Thoracic aorta (tissue), 2 donors: Measurements from ENCODE around the gene SYTL1. TPM values are rescaled to one million over a fixed set of nuclear protein-coding genes. Genes with fewer than 3 reads are reported as not detected.

Experiments used
- ATAC-seq: fragments of 150-250 bp; one replicate; pipeline ENCODE4 v1.8.0; 2017; ENCODE audit warnings: low read depth; ENCODE audit not compliant: insufficient number of reproducible peaks, low FRiP score
- DNase-seq: peaks from one replicate; pipeline ENCODE4 v3.0.0-alpha.2; 2020; ENCODE audit warnings: low spot score
- H3K27ac ChIP-seq, 2 donors: fragments of 200-600 bp; sonication (generic); 1 replicate in 1 of 2; 2 replicates in 1 of 2; pipeline ENCODE4 v1.5.1; 2016; ENCODE audit warnings: mild to moderate bottlenecking in 2 of 2, moderate library complexity in 2 of 2
- H3K27me3 ChIP-seq: fragments of 200-600 bp; sonication (generic); replicated peaks from 2 replicates; pipeline ENCODE4 v1.6.0; 2016; ENCODE audit warnings: mild to moderate bottlenecking; ENCODE audit not compliant: insufficient read depth
- H3K36me3 ChIP-seq: fragments of 200-600 bp; sonication (generic); one replicate; pipeline ENCODE4 v1.5.1; 2016
- H3K4me1 ChIP-seq, 2 donors: fragments of 200-600 bp; sonication (generic); 1 replicate in 1 of 2; 2 replicates in 1 of 2; pipeline versions ENCODE4 v1.5.1 to v1.6.0; 2016; ENCODE audit warnings: low read depth in 2 of 2, mild to moderate bottlenecking in 1 of 2; ENCODE audit not compliant: control insufficient read depth in 1 of 2
- H3K4me3 ChIP-seq: fragments of 200-600 bp; sonication (generic); 2 replicates; pipeline ENCODE4 v1.5.1; 2016; ENCODE audit warnings: mild to moderate bottlenecking
- H3K9me3 ChIP-seq: fragments of 200-600 bp; sonication (generic); 2 replicates; pipeline ENCODE4 v1.5.1; 2016
- total RNA-seq, 2 donors: library from RNA; depleted of rRNA; stranded (reverse); fragments of >200 nt; gene quantifications; one replicate each; pipeline versions ENCODE4 v1.1.0 to v1.2.3, GENCODE V29; 2016
- TF ChIP-seq, protein P1 (sequence below): fragments of 200-600 bp; sonication (generic); IDR thresholded peaks from one replicate; pipeline ENCODE4 v1.5.1; 2019; ENCODE audit warnings: antibody characterized with exemption

SYTL1 gene
- total RNA-seq, 2 donors from 2014 or later: 4.1 to 5.5 TPM

GRCh38 chr1:27342778-27343638 is 1.2 kb downstream of the SYTL1 start:
- Histone ChIP-seq H3K9me3 (no peaks in the 10 kb centered on the region), H3K36me3 (peaks cover 4% of the 10 kb centered on the region), H3K4me3 (peak overlapping the region; percentile 26), H3K27me3 (no peaks in the 10 kb centered on the region), H3K4me1 (no peaks in the 10 kb centered on the region), H3K27ac (no peak overlapping the region)
- TF ChIP-seq, protein P1, sequence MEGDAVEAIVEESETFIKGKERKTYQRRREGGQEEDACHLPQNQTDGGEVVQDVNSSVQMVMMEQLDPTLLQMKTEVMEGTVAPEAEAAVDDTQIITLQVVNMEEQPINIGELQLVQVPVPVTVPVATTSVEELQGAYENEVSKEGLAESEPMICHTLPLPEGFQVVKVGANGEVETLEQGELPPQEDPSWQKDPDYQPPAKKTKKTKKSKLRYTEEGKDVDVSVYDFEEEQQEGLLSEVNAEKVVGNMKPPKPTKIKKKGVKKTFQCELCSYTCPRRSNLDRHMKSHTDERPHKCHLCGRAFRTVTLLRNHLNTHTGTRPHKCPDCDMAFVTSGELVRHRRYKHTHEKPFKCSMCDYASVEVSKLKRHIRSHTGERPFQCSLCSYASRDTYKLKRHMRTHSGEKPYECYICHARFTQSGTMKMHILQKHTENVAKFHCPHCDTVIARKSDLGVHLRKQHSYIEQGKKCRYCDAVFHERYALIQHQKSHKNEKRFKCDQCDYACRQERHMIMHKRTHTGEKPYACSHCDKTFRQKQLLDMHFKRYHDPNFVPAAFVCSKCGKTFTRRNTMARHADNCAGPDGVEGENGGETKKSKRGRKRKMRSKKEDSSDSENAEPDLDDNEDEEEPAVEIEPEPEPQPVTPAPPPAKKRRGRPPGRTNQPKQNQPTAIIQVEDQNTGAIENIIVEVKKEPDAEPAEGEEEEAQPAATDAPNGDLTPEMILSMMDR: no peak
- ATAC-seq: no peak
- no peak for DNase-seq

DNA sequence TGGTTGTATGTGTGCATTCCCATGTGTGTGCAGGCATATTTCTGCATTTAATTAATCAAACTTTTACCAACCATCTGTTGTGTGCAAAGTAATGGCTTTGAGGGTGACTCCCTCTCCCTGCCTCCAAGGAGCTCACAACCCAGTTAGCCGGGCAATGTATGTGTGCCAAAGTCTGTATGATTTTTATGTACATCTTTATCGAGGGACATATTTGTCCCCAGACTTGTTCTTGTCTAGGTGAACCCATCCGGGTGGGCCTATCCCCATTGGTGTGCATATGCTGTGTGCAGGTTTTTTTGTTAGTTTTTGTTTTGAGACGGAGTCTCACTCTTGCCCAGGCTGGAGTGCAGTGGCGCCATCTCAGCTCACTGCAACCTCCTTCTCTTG is 1.8 kb downstream of the SYTL1 start:
- H3K27ac ChIP-seq: no peak overlapping the region
- DNase-seq (no peak), ATAC-seq (no peak)
- H3K9me3 ChIP-seq: no peaks in the 10 kb centered on the region
- H3K27me3 ChIP-seq: no peaks in the 10 kb centered on the region
- TF ChIP-seq, protein P1: no peak
- no peaks in the 10 kb centered on the region for H3K4me1 ChIP-seq
- H3K4me3 ChIP-seq: no peak overlapping the region
- H3K36me3 ChIP-seq: no peaks in the 10 kb centered on the region

DNA sequence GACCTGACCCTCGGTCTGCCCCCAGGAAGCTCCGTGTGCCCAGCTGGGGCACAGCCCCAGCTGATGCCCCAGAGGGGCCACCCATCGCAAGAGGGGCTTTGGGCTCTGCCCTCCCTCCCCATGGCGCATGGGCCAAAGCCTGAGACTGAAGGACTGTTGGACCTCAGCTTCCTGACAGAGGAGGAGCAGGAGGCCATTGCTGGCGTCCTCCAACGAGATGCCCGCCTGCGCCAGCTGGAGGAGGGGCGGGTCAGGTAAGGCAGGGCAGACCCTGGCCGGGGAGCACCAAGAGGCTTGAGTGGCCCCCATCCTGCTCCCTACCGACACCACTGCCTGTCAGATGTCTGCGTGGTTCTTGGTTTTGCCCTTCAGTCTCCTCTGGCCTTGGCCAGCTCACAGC is 3.5 kb downstream of the SYTL1 start:
- ATAC-seq (no peak), DNase-seq (no peak)
- Histone ChIP-seq H3K27me3 (no peaks in the 10 kb centered on the region), H3K4me1 (peaks cover 6 to 14% of the 10 kb centered on the region in 2 donors), H3K27ac (no peak overlapping the region), H3K36me3 (no peaks in the 10 kb centered on the region), H3K4me3 (no peak overlapping the region), H3K9me3 (no peaks in the 10 kb centered on the region)
- TF ChIP-seq, protein P1: no peak

GRCh38 chr1:27346357-27346756 is 4.5 kb downstream of the SYTL1 start:
- TF ChIP-seq, protein P1: no peak
- no peaks in the 10 kb centered on the region for H3K27me3 ChIP-seq
- no peaks in the 10 kb centered on the region for H3K9me3 ChIP-seq
- DNase-seq (no peak), ATAC-seq (no peak)
- H3K4me1 ChIP-seq: peaks cover 9 to 25% of the 10 kb centered on the region in 2 donors
- no peak overlapping the region for H3K27ac ChIP-seq
- H3K4me3 ChIP-seq: no peak overlapping the region
- no peaks in the 10 kb centered on the region for H3K36me3 ChIP-seq

- Histone ChIP-seq H3K36me3 (no peaks in the 10 kb centered on the region), H3K9me3 (no peaks in the 10 kb centered on the region), H3K4me3 (no peak overlapping the region), H3K4me1 (peaks cover 9 to 26% of the 10 kb centered on the region in 2 donors), H3K27ac (no peak overlapping the region), H3K27me3 (no peaks in the 10 kb centered on the region)
- no peak for DNase-seq
- TF ChIP-seq, protein P1: no peak
- ATAC-seq: no peak
Measured at GRCh38 chr1:27346991-27347624, 5.3 kb downstream of the SYTL1 start.
